ENCODE results near the gene FKBP1B.

Gene FKBP1B

DNA sequence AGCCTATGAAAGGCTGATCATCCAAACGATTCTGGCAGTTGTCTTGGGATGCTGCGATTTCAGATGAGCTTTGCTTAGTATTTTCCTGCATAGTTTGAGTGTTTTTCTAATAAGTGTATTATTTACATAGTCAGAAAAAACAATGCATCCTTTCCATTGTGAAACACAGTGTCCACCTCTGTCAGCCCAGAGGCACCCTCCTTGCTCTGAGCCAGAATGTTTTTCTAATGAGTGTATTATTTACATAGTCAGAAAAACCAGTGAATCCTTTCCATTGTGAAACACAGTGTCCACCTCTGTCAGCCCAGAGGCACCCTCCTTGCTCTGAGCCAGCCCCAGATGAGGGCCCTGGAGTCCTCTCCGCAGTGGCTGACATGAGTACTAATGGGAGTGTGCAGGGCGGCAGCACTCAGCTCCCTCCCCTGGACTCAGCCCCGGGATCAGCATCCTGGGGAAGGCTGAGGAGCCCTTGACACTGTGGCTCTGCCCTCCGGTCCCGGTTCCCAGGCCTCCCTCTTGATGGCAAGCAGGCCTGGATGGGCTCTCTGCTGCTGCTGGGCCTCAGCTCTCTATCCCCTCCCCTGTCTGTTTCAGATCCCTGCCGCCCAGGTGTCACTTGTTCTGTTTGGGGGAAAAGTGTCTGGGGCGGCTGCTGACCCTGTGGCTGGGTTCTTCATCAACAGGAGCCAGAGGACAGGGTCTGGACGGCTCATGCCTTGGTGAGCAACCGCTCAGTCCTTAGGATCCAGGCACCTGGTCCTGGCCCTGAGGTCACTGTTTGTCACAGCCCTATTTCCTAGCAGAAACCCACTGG is 33.8 kb upstream of the FKBP1B start:
- Histone ChIP-seq H4K20me1 (ENCODE audit: insufficient read depth, low read length) (no peaks in the 10 kb centered on the region), H3K4me3 (ENCODE audit: low read depth in 1 of 2, low read length in 2 of 2) (no peak overlapping the region), H2AFZ (ENCODE audit: low read depth, low read length) (no peak overlapping the region), H3K27me3 (ENCODE audit: insufficient read depth, low read length, poor library complexity) (no peaks in the 10 kb centered on the region), H3K9ac (ENCODE audit: low read depth, low read length) (no peak overlapping the region), H3K27ac (ENCODE audit: low read length) (no peak overlapping the region), H3K4me1 (ENCODE audit: insufficient read depth, low read length) (no peaks in the 10 kb centered on the region), H3K4me2 (ENCODE audit: insufficient read depth, low read length) (no peak overlapping the region), H3K79me2 (ENCODE audit: insufficient read depth, low read length) (no peaks in the 10 kb centered on the region), H3K9me3 (ENCODE audit: insufficient read depth, low read length, severe bottlenecking) (no peaks in the 10 kb centered on the region), H3K36me3 (ENCODE audit: insufficient read depth, low read length) (no peaks in the 10 kb centered on the region)
- TF ChIP-seq EZH2 (IDR thresholded peaks at IDR 0.05; ENCODE audit: borderline replicate concordance, low read depth, low read length, severe bottlenecking): no peak
- TF ChIP-seq, protein P1, sequence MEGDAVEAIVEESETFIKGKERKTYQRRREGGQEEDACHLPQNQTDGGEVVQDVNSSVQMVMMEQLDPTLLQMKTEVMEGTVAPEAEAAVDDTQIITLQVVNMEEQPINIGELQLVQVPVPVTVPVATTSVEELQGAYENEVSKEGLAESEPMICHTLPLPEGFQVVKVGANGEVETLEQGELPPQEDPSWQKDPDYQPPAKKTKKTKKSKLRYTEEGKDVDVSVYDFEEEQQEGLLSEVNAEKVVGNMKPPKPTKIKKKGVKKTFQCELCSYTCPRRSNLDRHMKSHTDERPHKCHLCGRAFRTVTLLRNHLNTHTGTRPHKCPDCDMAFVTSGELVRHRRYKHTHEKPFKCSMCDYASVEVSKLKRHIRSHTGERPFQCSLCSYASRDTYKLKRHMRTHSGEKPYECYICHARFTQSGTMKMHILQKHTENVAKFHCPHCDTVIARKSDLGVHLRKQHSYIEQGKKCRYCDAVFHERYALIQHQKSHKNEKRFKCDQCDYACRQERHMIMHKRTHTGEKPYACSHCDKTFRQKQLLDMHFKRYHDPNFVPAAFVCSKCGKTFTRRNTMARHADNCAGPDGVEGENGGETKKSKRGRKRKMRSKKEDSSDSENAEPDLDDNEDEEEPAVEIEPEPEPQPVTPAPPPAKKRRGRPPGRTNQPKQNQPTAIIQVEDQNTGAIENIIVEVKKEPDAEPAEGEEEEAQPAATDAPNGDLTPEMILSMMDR (IDR thresholded peaks at IDR 0.05; ENCODE audit: borderline replicate concordance, extremely low read depth, low read length, poor library complexity, severe bottlenecking): no peak
- DNase-seq (no peak), ATAC-seq (ENCODE audit: insufficient read depth, low read depth) (no peak)

DNA sequence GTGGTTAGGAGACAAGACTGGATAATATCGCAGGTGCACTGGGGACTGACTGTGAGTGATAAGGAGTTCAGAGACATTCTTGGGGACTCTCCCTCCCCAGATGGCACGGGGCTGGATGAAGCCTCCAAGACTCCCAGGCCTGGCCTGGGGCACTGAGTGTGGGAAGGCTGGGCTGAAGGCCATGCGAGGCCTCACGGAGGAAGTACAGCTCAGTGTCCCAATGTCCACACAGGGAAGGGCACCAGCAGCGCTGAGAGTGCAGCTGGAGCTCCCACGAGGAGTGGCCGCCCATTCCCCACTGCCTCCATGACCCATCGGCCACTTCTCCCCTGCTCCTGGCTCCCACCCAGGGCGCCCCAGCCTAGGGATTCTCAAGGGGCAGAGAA is 33.2 kb upstream of the FKBP1B start:
- no peak overlapping the region for H3K4me3 ChIP-seq (ENCODE audit: low read depth in 1 of 2, low read length in 2 of 2)
- H3K4me2 ChIP-seq (ENCODE audit: insufficient read depth, low read length): no peak overlapping the region
- no peaks in the 10 kb centered on the region for H3K4me1 ChIP-seq (ENCODE audit: insufficient read depth, low read length)
- no peaks in the 10 kb centered on the region for H3K79me2 ChIP-seq (ENCODE audit: insufficient read depth, low read length)
- 0 out of 3 replicates have a peak, but pooled peaks have one; percentile 11 for ATAC-seq (ENCODE audit: insufficient read depth, low read depth)
- H3K27me3 ChIP-seq (ENCODE audit: insufficient read depth, low read length, poor library complexity): no peaks in the 10 kb centered on the region
- H2AFZ ChIP-seq (ENCODE audit: low read depth, low read length): no peak overlapping the region
- H3K9me3 ChIP-seq (ENCODE audit: insufficient read depth, low read length, severe bottlenecking): no peaks in the 10 kb centered on the region
- H4K20me1 ChIP-seq (ENCODE audit: insufficient read depth, low read length): no peaks in the 10 kb centered on the region; the same call in 1 of the 2 replicates
- no peak for TF ChIP-seq EZH2 (IDR thresholded peaks at IDR 0.05; ENCODE audit: borderline replicate concordance, low read depth, low read length, severe bottlenecking)
- TF ChIP-seq, protein P1 (IDR thresholded peaks at IDR 0.05; ENCODE audit: borderline replicate concordance, extremely low read depth, low read length, poor library complexity, severe bottlenecking): no peak
- no peak overlapping the region for H3K27ac ChIP-seq (ENCODE audit: low read length)
- no peaks in the 10 kb centered on the region for H3K36me3 ChIP-seq (ENCODE audit: insufficient read depth, low read length)
- no peak for DNase-seq
- no peak overlapping the region for H3K9ac ChIP-seq (ENCODE audit: low read depth, low read length)

DNA sequence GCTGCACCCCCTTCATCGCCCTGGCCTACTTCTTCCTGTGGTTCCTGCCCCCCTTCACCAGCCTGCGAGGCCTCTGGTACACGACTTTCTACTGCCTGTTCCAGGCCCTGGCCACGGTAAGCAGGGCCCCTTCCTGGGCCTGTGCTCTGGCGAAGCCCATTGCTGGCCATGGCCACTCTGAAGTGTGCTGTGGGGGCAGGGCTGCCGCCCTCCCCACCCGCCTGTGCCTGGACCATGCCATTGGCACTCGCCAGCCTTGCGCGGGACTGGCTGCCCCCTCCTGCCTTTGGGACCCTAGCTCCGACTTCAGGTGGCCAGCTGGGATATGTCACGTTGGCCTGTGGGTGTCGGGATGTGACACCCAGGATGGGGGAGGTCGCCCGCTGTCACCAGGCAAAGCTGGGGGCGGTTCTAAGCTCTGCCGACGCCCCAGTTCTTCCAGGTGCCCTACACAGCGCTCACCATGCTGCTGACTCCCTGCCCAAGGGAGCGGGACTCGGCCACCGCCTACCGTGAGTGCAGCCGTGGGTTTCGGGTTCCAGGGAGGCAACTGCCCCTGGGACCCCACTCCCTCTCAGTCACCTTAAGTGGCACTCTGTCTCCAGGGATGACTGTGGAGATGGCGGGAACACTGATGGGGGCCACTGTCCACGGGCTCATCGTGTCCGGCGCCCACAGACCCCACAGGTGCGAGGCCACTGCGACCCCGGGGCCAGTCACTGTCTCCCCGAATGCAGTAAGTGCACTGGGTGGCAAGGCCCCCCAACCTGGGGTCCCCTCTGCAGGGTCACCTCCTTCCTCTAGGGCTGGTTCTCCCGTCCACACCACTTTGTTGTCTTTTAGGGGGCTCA is 32.5 kb upstream of the FKBP1B start:
- no peak for TF ChIP-seq EZH2 (IDR thresholded peaks at IDR 0.05; ENCODE audit: borderline replicate concordance, low read depth, low read length, severe bottlenecking)
- TF ChIP-seq, protein P1 (IDR thresholded peaks at IDR 0.05; ENCODE audit: borderline replicate concordance, extremely low read depth, low read length, poor library complexity, severe bottlenecking): no peak
- Histone ChIP-seq H2AFZ (ENCODE audit: low read depth, low read length) (no peak overlapping the region), H4K20me1 (ENCODE audit: insufficient read depth, low read length) (no peaks in the 10 kb centered on the region; the same call in 1 of the 2 replicates), H3K4me1 (ENCODE audit: insufficient read depth, low read length) (no peaks in the 10 kb centered on the region), H3K4me3 (ENCODE audit: low read depth in 1 of 2, low read length in 2 of 2) (no peak overlapping the region), H3K4me2 (ENCODE audit: insufficient read depth, low read length) (no peak overlapping the region), H3K9ac (ENCODE audit: low read depth, low read length) (no peak overlapping the region), H3K36me3 (ENCODE audit: insufficient read depth, low read length) (no peaks in the 10 kb centered on the region), H3K9me3 (ENCODE audit: insufficient read depth, low read length, severe bottlenecking) (no peaks in the 10 kb centered on the region), H3K27me3 (ENCODE audit: insufficient read depth, low read length, poor library complexity) (no peaks in the 10 kb centered on the region), H3K79me2 (ENCODE audit: insufficient read depth, low read length) (no peaks in the 10 kb centered on the region), H3K27ac (ENCODE audit: low read length) (no peak overlapping the region)
- DNase-seq (no peak), ATAC-seq (ENCODE audit: insufficient read depth, low read depth) (no peak)

Measured in DND-41 (cell line).